Neuronal stem cell (in vitro differentiated cells): Measurements from ENCODE around the gene ARFRP1.
"Not testable (repeated sequence)": the region's sequence is repeated elsewhere in the genome, so short reads cannot be mapped to it uniquely, and the experiment has no call there.

Experiments used
- DNase-seq: peaks from one replicate; pipeline ENCODE4 v3.0.0-alpha.2; 2013; ENCODE audit warnings: low spot score
- H2AFZ ChIP-seq: one replicate; pipeline ENCODE4 v1.6.1; 2013; ENCODE audit warnings: mild to moderate bottlenecking, low read length, inconsistent platforms
- H2AK5ac ChIP-seq: 2 replicates; pipeline ENCODE4 v1.6.1; 2013; ENCODE audit warnings: low read depth, mild to moderate bottlenecking, inconsistent platforms, low read length, moderate library complexity, mixed read lengths
- H2BK120ac ChIP-seq: 2 replicates; pipeline ENCODE4 v1.6.1; 2013; ENCODE audit warnings: low read depth, mild to moderate bottlenecking, inconsistent platforms, low read length, moderate library complexity, mixed read lengths
- H2BK12ac ChIP-seq: one replicate; pipeline ENCODE4 v1.6.1; 2013; ENCODE audit warnings: low read length, inconsistent platforms
- H2BK15ac ChIP-seq: 2 replicates; pipeline ENCODE4 v1.6.1; 2013; ENCODE audit warnings: mild to moderate bottlenecking, low read length, inconsistent platforms, mixed read lengths
- H2BK5ac ChIP-seq: one replicate; pipeline ENCODE4 v1.6.1; 2013; ENCODE audit warnings: inconsistent platforms, mild to moderate bottlenecking, low read length, moderate library complexity
- H3K14ac ChIP-seq: one replicate; pipeline ENCODE4 v1.6.1; 2013; ENCODE audit warnings: low read length, inconsistent platforms
- H3K18ac ChIP-seq: 2 replicates; pipeline ENCODE4 v1.6.1; 2013; ENCODE audit warnings: low read length, inconsistent platforms
- H3K23ac ChIP-seq: 2 replicates; pipeline ENCODE4 v1.6.1; 2013; ENCODE audit warnings: low read depth, mild to moderate bottlenecking, mixed read lengths, low read length, inconsistent platforms; ENCODE audit not compliant: poor library complexity
- H3K27ac ChIP-seq: replicated peaks from 3 replicates; pipeline ENCODE4 v1.5.1; 2013; ENCODE audit warnings: low read length, inconsistent platforms
- H3K27me3 ChIP-seq, 3 experiments: 2 replicates each; pipeline ENCODE4 v1.6.1; 2013; ENCODE audit warnings: low read length in 3 of 3, mild to moderate bottlenecking in 2 of 3, inconsistent platforms in 1 of 3, low read depth in 1 of 3, mixed read lengths in 1 of 3, moderate library complexity in 1 of 3; ENCODE audit not compliant: control insufficient read depth in 3 of 3, insufficient read depth in 3 of 3
- H3K36me3 ChIP-seq, 2 donors: replicated peaks in 1 of 2; 2 replicates each; pipeline ENCODE4 v1.6.1; 2013; ENCODE audit warnings: low read length in 2 of 2; ENCODE audit not compliant: control insufficient read depth in 2 of 2, insufficient read depth in 2 of 2
- H3K4ac ChIP-seq: 2 replicates; pipeline ENCODE4 v1.6.1; 2013; ENCODE audit warnings: inconsistent platforms, mild to moderate bottlenecking, low read length, moderate library complexity
- H3K4me1 ChIP-seq, 2 donors: 1 replicate in 1 of 2; 2 replicates in 1 of 2; pipeline ENCODE4 v1.6.1; 2013; ENCODE audit warnings: low read length in 2 of 2, low read depth in 1 of 2; ENCODE audit not compliant: control insufficient read depth in 2 of 2, insufficient read depth in 1 of 2
- H3K4me2 ChIP-seq: one replicate; pipeline ENCODE4 v1.6.1; 2013; ENCODE audit warnings: mild to moderate bottlenecking, low read length, inconsistent platforms; ENCODE audit not compliant: insufficient read depth, poor library complexity, severe bottlenecking
- H3K4me3 ChIP-seq, 2 donors: 2 replicates each; pipeline ENCODE4 v1.5.1; 2013; ENCODE audit warnings: low read length in 2 of 2, mild to moderate bottlenecking in 2 of 2, inconsistent platforms in 1 of 2, moderate library complexity in 1 of 2
- H3K79me1 ChIP-seq: one replicate; pipeline ENCODE4 v1.6.1; 2013; ENCODE audit warnings: low read depth, mild to moderate bottlenecking, inconsistent platforms, low read length, moderate library complexity
- H3K9ac ChIP-seq: one replicate; pipeline ENCODE4 v1.6.1; 2013; ENCODE audit warnings: mild to moderate bottlenecking, low read depth, low read length, inconsistent platforms; ENCODE audit not compliant: poor library complexity
- H3K9me3 ChIP-seq, 2 donors: replicated peaks in 1 of 2; 2 replicates each; pipeline versions ENCODE3 to v1.6.1; 2013; ENCODE audit warnings: low read length in 2 of 2, mild to moderate bottlenecking in 2 of 2, inconsistent platforms in 1 of 2, low read depth in 1 of 2, mixed read lengths in 1 of 2, moderate library complexity in 1 of 2; ENCODE audit not compliant: control insufficient read depth in 2 of 2, insufficient read depth in 1 of 2
- H4K8ac ChIP-seq: one replicate; pipeline ENCODE4 v1.6.1; 2013; ENCODE audit warnings: low read depth, mild to moderate bottlenecking, inconsistent platforms, low read length, moderate library complexity
- H4K91ac ChIP-seq: one replicate; pipeline ENCODE4 v1.6.1; 2013; ENCODE audit warnings: low read length, low read depth, mild to moderate bottlenecking, inconsistent platforms; ENCODE audit not compliant: poor library complexity
- WGBS, 2 donors: extraction: QIAGEN DNeasy Blood & Tissue Kit; methylation state at CpG; one replicate each; pipeline ENCODE4 v1.1.7; 2013; ENCODE audit warnings: missing lambda C conversion rate in 2 of 2, mixed read lengths in 1 of 2; ENCODE audit not compliant: insufficient read length in 2 of 2, insufficient replicate concordance in 1 of 2; ENCODE audit errors: extremely low coverage in 2 of 2; 5-methylcytosine and 5-hydroxymethylcytosine counted together

The ARFRP1 gene

GRCh38 chr20:63730189-63730733 lies 22.5 kb upstream of the ARFRP1 start:
- H2AK5ac ChIP-seq, H3K27ac ChIP-seq, H2BK15ac ChIP-seq, H3K18ac ChIP-seq, H2BK5ac ChIP-seq, H3K4me2 ChIP-seq, H4K91ac ChIP-seq, H3K4ac ChIP-seq, H2AFZ ChIP-seq, H3K27me3 ChIP-seq, H2BK12ac ChIP-seq, H3K4me3 ChIP-seq, H3K23ac ChIP-seq, DNase-seq, H2BK120ac ChIP-seq, H3K14ac ChIP-seq, H3K9ac ChIP-seq, H3K4me1 ChIP-seq, H4K8ac ChIP-seq: not testable (repeated sequence)
- peaks cover 3 to 12% of the 10 kb centered on the region in 2 donors for H3K9me3 ChIP-seq
- WGBS, 2 donors: no CpG with 5 or more reads among the region's 18 CpGs
- H3K36me3 ChIP-seq: peaks cover 30 to 56% of the 10 kb centered on the region in 2 donors
- H3K79me1 ChIP-seq: peaks cover 24% of the 10 kb centered on the region

GRCh38 chr20:63722967-63723622 lies 15.3 kb upstream of the ARFRP1 start:
- not testable (repeated sequence) for H3K14ac ChIP-seq, H2BK5ac ChIP-seq, H3K27me3 ChIP-seq, H3K27ac ChIP-seq, H2BK120ac ChIP-seq, H3K4me3 ChIP-seq, H3K79me1 ChIP-seq, H2BK15ac ChIP-seq, H3K23ac ChIP-seq, H3K9ac ChIP-seq, H3K4me1 ChIP-seq, H3K4ac ChIP-seq, H2BK12ac ChIP-seq, H2AFZ ChIP-seq, H4K91ac ChIP-seq, H4K8ac ChIP-seq, DNase-seq, H3K4me2 ChIP-seq, H3K18ac ChIP-seq, H2AK5ac ChIP-seq
- Histone ChIP-seq H3K36me3 (peaks cover 8 to 52% of the 10 kb centered on the region in 2 donors), H3K9me3 (peaks cover 0 to 32% of the 10 kb centered on the region in 2 donors)
- WGBS, 2 donors: no CpG with 5 or more reads among the region's 2 CpGs

GRCh38 chr20:63718996-63719395 lies 11.2 kb upstream of the ARFRP1 start:
- Histone ChIP-seq H2BK5ac (no peak overlapping the region), H4K8ac (no peak overlapping the region), H3K18ac (no peak overlapping the region), H3K27ac (no peak overlapping the region), H3K23ac (no peak overlapping the region), H3K9me3 (peaks cover 2 to 38% of the 10 kb centered on the region in 2 donors), H2BK15ac (no peak overlapping the region), H3K79me1 (peaks cover 4% of the 10 kb centered on the region), H3K27me3 (no peaks in the 10 kb centered on the region), H3K4me3 (no peak overlapping the region), H3K4me1 (no peaks in the 10 kb centered on the region), H3K14ac (no peak overlapping the region), H2AFZ (no peak overlapping the region), H3K4ac (no peak overlapping the region), H3K4me2 (no peak overlapping the region), H2BK120ac (no peak overlapping the region), H2AK5ac (no peak overlapping the region), H3K36me3 (peaks cover 14 to 71% of the 10 kb centered on the region in 2 donors), H2BK12ac (no peak overlapping the region), H4K91ac (no peak overlapping the region), H3K9ac (no peak overlapping the region)
- DNase-seq: no peak
- WGBS, 2 donors: no CpG with 5 or more reads among the region's 2 CpGs

- Histone ChIP-seq H3K36me3 (peaks cover 10 to 83% of the 10 kb centered on the region in 2 donors), H3K9ac (no peak overlapping the region), H2BK120ac (no peak overlapping the region), H2BK15ac (no peak overlapping the region), H2AFZ (no peak overlapping the region), H3K14ac (no peak overlapping the region), H2AK5ac (no peak overlapping the region), H2BK5ac (no peak overlapping the region), H3K27ac (no peak overlapping the region), H3K23ac (no peak overlapping the region), H4K8ac (no peak overlapping the region), H3K4me3 (no peak overlapping the region), H2BK12ac (no peak overlapping the region), H3K18ac (no peak overlapping the region), H3K27me3 (no peaks in the 10 kb centered on the region), H3K4me2 (no peak overlapping the region), H4K91ac (no peak overlapping the region), H3K9me3 (peaks cover 2 to 59% of the 10 kb centered on the region in 2 donors), H3K4me1 (no peaks in the 10 kb centered on the region), H3K79me1 (peaks cover 3% of the 10 kb centered on the region), H3K4ac (no peak overlapping the region)
- DNase-seq: no peak
- no CpG with 5 or more reads among the region's 5 CpGs for WGBS, 2 donors
These were observed 7.1 kb upstream of the ARFRP1 start for GRCh38 chr20:63714858-63715257.
